IMR-90 (cell line): Measurements from ENCODE around the gene ACE. TPM values are rescaled to one million over a fixed set of nuclear protein-coding genes. Genes with fewer than 3 reads are reported as not detected.

Experiments used
- ATAC-seq: fragments of 200-7000 bp; cut with Tn5 transposase; 2 replicates; pipeline ENCODE4 v1.9.1; 2020; ENCODE audit warnings: low read depth, mild to moderate bottlenecking, moderate library complexity
- BruUV-seq: library from RNA; stranded (reverse); fragments of 400-500 nt; replicated peaks from 2 replicates; lab custom pipeline; 2021; lab: Mats Ljungman, UMichigan
- CTCF ChIA-PET: fragments of 300-600 bp; formaldehyde crosslinking; extraction: SDS; loops from one replicate; lab custom pipeline; 2021; ENCODE audit warnings: antibody characterized with exemption; lab: Yijun Ruan, JAX
- POLR2A ChIA-PET: fragments of 300-600 bp; sonication (Branson Sonifier 250); formaldehyde crosslinking; loops from one replicate; lab custom pipeline; 2022; ENCODE audit warnings: antibody characterized with exemption; ENCODE audit not compliant: unreplicated experiment; lab: Charles Lee
- DNase-seq: peaks from one replicate; pipeline ENCODE4 v3.0.0; 2013
- H2AFZ ChIP-seq: replicated peaks from 2 replicates; pipeline ENCODE3; 2013; ENCODE audit warnings: low read length, mild to moderate bottlenecking; ENCODE audit not compliant: poor library complexity
- H2AK5ac ChIP-seq: 2 replicates; pipeline ENCODE4 v1.6.1; 2013; ENCODE audit warnings: low read depth, low read length, inconsistent platforms
- H2AK9ac ChIP-seq: replicated peaks from 2 replicates; pipeline ENCODE3; 2013; ENCODE audit warnings: mild to moderate bottlenecking, low read depth, low read length, moderate library complexity; ENCODE audit not compliant: poor library complexity
- H2BK120ac ChIP-seq: 2 replicates; pipeline ENCODE4 v1.6.1; 2013; ENCODE audit warnings: low read depth, low read length, inconsistent platforms
- H2BK15ac ChIP-seq: 3 replicates; pipeline ENCODE4 v1.6.1; 2013; ENCODE audit warnings: low read depth, low read length, inconsistent platforms
- H2BK20ac ChIP-seq: 2 replicates; pipeline ENCODE4 v1.6.1; 2013; ENCODE audit warnings: low read depth, mild to moderate bottlenecking, inconsistent platforms, low read length, moderate library complexity
- H2BK5ac ChIP-seq: 2 replicates; pipeline ENCODE4 v1.6.1; 2013; ENCODE audit warnings: mild to moderate bottlenecking, low read depth, low read length, inconsistent platforms; ENCODE audit not compliant: poor library complexity, severe bottlenecking
- H3K14ac ChIP-seq: replicated peaks from 2 replicates; pipeline ENCODE4 v1.6.1; 2013; ENCODE audit warnings: low read depth, low read length, inconsistent platforms
- H3K18ac ChIP-seq: 2 replicates; pipeline ENCODE4 v1.6.1; 2013; ENCODE audit warnings: low read depth, low read length, control low read depth
- H3K23ac ChIP-seq: 2 replicates; pipeline ENCODE4 v1.6.1; 2013; ENCODE audit warnings: low read depth, low read length, inconsistent platforms
- H3K27ac ChIP-seq: 2 replicates; pipeline ENCODE4 v1.5.1; 2013; ENCODE audit warnings: mild to moderate bottlenecking, control low read depth, low read length; ENCODE audit not compliant: insufficient read depth
- H3K27me3 ChIP-seq: 2 replicates; pipeline ENCODE4 v1.6.1; 2013; ENCODE audit warnings: low read length; ENCODE audit not compliant: control insufficient read depth, insufficient read depth
- H3K36me3 ChIP-seq: 2 replicates; pipeline ENCODE4 v1.6.1; 2013; ENCODE audit warnings: low read length, mixed read lengths; ENCODE audit not compliant: control insufficient read depth, insufficient read depth
- H3K4ac ChIP-seq: 2 replicates; pipeline ENCODE4 v1.6.1; 2013; ENCODE audit warnings: low read depth, low read length, inconsistent platforms
- H3K4me1 ChIP-seq: 2 replicates; pipeline ENCODE4 v1.6.1; 2013; ENCODE audit warnings: low read length, mixed read lengths; ENCODE audit not compliant: control insufficient read depth, insufficient read depth
- H3K4me2 ChIP-seq: 2 replicates; pipeline ENCODE4 v1.6.1; 2013; ENCODE audit warnings: low read depth, mild to moderate bottlenecking, control low read depth, low read length, moderate library complexity
- H3K4me3 ChIP-seq: 2 replicates; pipeline ENCODE4 v1.5.1; 2013; ENCODE audit warnings: low read depth, mild to moderate bottlenecking, control low read depth, low read length, moderate library complexity; ENCODE audit not compliant: insufficient read depth
- H3K56ac ChIP-seq: 2 replicates; pipeline ENCODE4 v1.6.1; 2013; ENCODE audit warnings: low read length, inconsistent platforms; ENCODE audit not compliant: insufficient read depth; ENCODE audit errors: extremely low read depth
- H3K79me1 ChIP-seq, 2 experiments: 2 replicates each; pipeline ENCODE4 v1.6.1; 2013; ENCODE audit warnings: low read length in 2 of 2, inconsistent platforms in 1 of 2, low read depth in 1 of 2
- H3K9ac ChIP-seq: 2 replicates; pipeline ENCODE4 v1.6.1; 2013; ENCODE audit warnings: low read depth, low read length, control low read depth
- H3K9me1 ChIP-seq: 2 replicates; pipeline ENCODE4 v1.6.1; 2013; ENCODE audit warnings: low read length, inconsistent platforms; ENCODE audit not compliant: insufficient read depth
- H3K9me3 ChIP-seq: 2 replicates; pipeline ENCODE4 v1.6.1; 2013; ENCODE audit warnings: low read length; ENCODE audit not compliant: control insufficient read depth, insufficient read depth
- H4K20me1 ChIP-seq: 2 replicates; pipeline ENCODE4 v1.6.1; 2013; ENCODE audit warnings: low read length, inconsistent platforms; ENCODE audit not compliant: insufficient read depth
- H4K5ac ChIP-seq: 2 replicates; pipeline ENCODE4 v1.6.1; 2013; ENCODE audit warnings: mild to moderate bottlenecking, low read depth, low read length, control low read depth
- H4K8ac ChIP-seq, 2 experiments: 2 replicates each; pipeline ENCODE4 v1.6.1; 2013; ENCODE audit warnings: low read depth in 2 of 2, low read length in 2 of 2, control low read depth in 1 of 2, inconsistent platforms in 1 of 2
- H4K91ac ChIP-seq: 2 replicates; pipeline ENCODE4 v1.6.1; 2013; ENCODE audit warnings: low read depth, low read length, inconsistent platforms; ENCODE audit not compliant: insufficient read depth
- MXI1 ChIP-seq: IDR thresholded peaks from 2 replicates; pipeline ENCODE4 v1.6.1; 2012; ENCODE audit warnings: low read depth, mild to moderate bottlenecking, low read length, moderate library complexity, borderline replicate concordance
- POLR2A ChIP-seq: IDR thresholded peaks from 2 replicates; pipeline ENCODE4 v1.6.1; 2012; ENCODE audit warnings: mild to moderate bottlenecking, low read depth, low read length
- RCOR1 ChIP-seq: IDR thresholded peaks from 2 replicates; pipeline ENCODE4 v1.6.1; 2012; ENCODE audit warnings: mild to moderate bottlenecking, low read length, improper control_type of control experiment; ENCODE audit not compliant: insufficient replicate concordance
- WGBS, 2 experiments: methylation state at CpG; one replicate each; pipeline versions ENCODE4 v1.1.5 to v1.1.7; 2013; ENCODE audit warnings: missing lambda C conversion rate in 2 of 2; ENCODE audit not compliant: insufficient read length in 1 of 2; ENCODE audit errors: extremely low coverage in 2 of 2; 5-methylcytosine and 5-hydroxymethylcytosine counted together
- dilution Hi-C: fragments of 300-500 bp; cut with HindIII; formaldehyde crosslinking; loops from one replicate; pipeline ENCODE4 v1.14.3; 2018; ENCODE audit warnings: low sequenced_read_pairs; ENCODE audit not compliant: unreplicated experiment
- in situ Hi-C: fragments of 300-500 bp; cut with MboI; formaldehyde crosslinking; loops from 3 replicates; pipeline ENCODE4 v1.14.3; 2019; ENCODE audit warnings: low sequenced_read_pairs, inconsistent platforms, mixed read lengths
- intact Hi-C: fragments of 100-400 bp; cut with micrococcal nuclease; formaldehyde crosslinking; loops from 2 replicates; pipeline ENCODE4 v1.10.0; 2022
- polyA plus RNA-seq, 3 experiments: library from polyadenylated mRNA; depleted of rRNA; stranded (reverse); fragments of >200 nt; gene quantifications; 2 replicates each; pipeline ENCODE4 v1.2.3, GENCODE V29; 2012; ENCODE audit warnings: low replicate concordance in 1 of 3
- total RNA-seq: library from RNA; depleted of rRNA; stranded (reverse); fragments of >200 nt; gene quantifications from 2 replicates; pipeline ENCODE4 v1.2.3, GENCODE V29; 2012
- TF ChIP-seq, protein P1 (sequence below): fragments of 150-350 bp; IDR thresholded peaks from 2 replicates; pipeline ENCODE4 v1.6.1; 2016; ENCODE audit warnings: low read depth, mild to moderate bottlenecking, low read length, moderate library complexity, borderline replicate concordance
- TF ChIP-seq, protein P2 (sequence below): conservative IDR thresholded peaks from 2 replicates; pipeline ENCODE4 v1.5.1; 2012; ENCODE audit warnings: mild to moderate bottlenecking, low read depth, low read length, improper control_type of control experiment

Gene ACE
- total and polyA plus RNA-seq, 2 of the 4 experiments (the other 2 are of a cell fraction), result 1.4 to 5.8 TPM

GRCh38 chr17:63503341-63503705 is 26.5 kb downstream of the ACE start:
- peaks cover 10% of the 10 kb centered on the region; the same call in 1 of the 2 replicates for H3K27me3 ChIP-seq
- H3K4me2 ChIP-seq, result no peak overlapping the region
- no peak for ATAC-seq
- no peak overlapping the region for H2BK5ac ChIP-seq
- no peak overlapping the region for H4K5ac ChIP-seq
- no peaks in the 10 kb centered on the region for H4K20me1 ChIP-seq
- H2AK9ac ChIP-seq, result no peak overlapping the region
- H3K23ac ChIP-seq, result no peak overlapping the region
- POLR2A ChIA-PET, result no interaction called here
- dilution Hi-C loops (no loop called here), in situ Hi-C loops (no loop called here), intact Hi-C loops (no loop called here)
- BruUV-seq, result no TSS peak
- H2BK20ac ChIP-seq, result no peak overlapping the region
- H2BK15ac ChIP-seq, result no peak overlapping the region
- no peak overlapping the region for H3K14ac ChIP-seq
- H3K36me3 ChIP-seq, result no peaks in the 10 kb centered on the region
- no peak overlapping the region for H3K9ac ChIP-seq
- CTCF ChIA-PET, result no interaction called here
- peaks cover 5% of the 10 kb centered on the region; the same call in 1 of the 2 replicates for H3K9me3 ChIP-seq
- no peak overlapping the region for H2AK5ac ChIP-seq
- no peak for DNase-seq
- H3K4ac ChIP-seq, result no peak overlapping the region
- H2BK120ac ChIP-seq, result no peak overlapping the region
- peaks cover 5% of the 10 kb centered on the region; the same call in 1 of the 2 replicates for H3K9me1 ChIP-seq
- no peak overlapping the region for H2AFZ ChIP-seq
- no peak overlapping the region for H3K18ac ChIP-seq
- TF ChIP-seq RCOR1, result no peak
- no peak for TF ChIP-seq POLR2A
- TF ChIP-seq, protein P1, sequence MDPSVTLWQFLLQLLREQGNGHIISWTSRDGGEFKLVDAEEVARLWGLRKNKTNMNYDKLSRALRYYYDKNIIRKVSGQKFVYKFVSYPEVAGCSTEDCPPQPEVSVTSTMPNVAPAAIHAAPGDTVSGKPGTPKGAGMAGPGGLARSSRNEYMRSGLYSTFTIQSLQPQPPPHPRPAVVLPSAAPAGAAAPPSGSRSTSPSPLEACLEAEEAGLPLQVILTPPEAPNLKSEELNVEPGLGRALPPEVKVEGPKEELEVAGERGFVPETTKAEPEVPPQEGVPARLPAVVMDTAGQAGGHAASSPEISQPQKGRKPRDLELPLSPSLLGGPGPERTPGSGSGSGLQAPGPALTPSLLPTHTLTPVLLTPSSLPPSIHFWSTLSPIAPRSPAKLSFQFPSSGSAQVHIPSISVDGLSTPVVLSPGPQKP, result no peak
- no peak for TF ChIP-seq MXI1
- TF ChIP-seq, protein P2, sequence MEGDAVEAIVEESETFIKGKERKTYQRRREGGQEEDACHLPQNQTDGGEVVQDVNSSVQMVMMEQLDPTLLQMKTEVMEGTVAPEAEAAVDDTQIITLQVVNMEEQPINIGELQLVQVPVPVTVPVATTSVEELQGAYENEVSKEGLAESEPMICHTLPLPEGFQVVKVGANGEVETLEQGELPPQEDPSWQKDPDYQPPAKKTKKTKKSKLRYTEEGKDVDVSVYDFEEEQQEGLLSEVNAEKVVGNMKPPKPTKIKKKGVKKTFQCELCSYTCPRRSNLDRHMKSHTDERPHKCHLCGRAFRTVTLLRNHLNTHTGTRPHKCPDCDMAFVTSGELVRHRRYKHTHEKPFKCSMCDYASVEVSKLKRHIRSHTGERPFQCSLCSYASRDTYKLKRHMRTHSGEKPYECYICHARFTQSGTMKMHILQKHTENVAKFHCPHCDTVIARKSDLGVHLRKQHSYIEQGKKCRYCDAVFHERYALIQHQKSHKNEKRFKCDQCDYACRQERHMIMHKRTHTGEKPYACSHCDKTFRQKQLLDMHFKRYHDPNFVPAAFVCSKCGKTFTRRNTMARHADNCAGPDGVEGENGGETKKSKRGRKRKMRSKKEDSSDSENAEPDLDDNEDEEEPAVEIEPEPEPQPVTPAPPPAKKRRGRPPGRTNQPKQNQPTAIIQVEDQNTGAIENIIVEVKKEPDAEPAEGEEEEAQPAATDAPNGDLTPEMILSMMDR, result no peak
- no peak overlapping the region for H3K27ac ChIP-seq
- H3K4me1 ChIP-seq, result peaks cover 5% of the 10 kb centered on the region
- peaks cover 0 to 2% of the 10 kb centered on the region in 2 experiments; a peak in 1 of 4 replicates for H3K79me1 ChIP-seq
- no peak overlapping the region for H3K4me3 ChIP-seq
- no peak overlapping the region for H4K8ac ChIP-seq
- no peak overlapping the region for H3K56ac ChIP-seq
- no CpG with 5 or more reads among the region's 8 CpGs for WGBS, 2 experiments
- H4K91ac ChIP-seq, result no peak overlapping the region; the same call in 1 of the 2 replicates
